Type B pancreatic cell (in vitro differentiated cells): Measurements from ENCODE around the gene KRT35. TPM values are rescaled to one million over a fixed set of nuclear protein-coding genes. Genes with fewer than 3 reads are reported as not detected.

Experiments used
- DNase-seq: peaks from one replicate; pipeline ENCODE4 v3.0.0; 2021; ENCODE audit warnings: mixed read lengths; ENCODE audit not compliant: unreplicated experiment; ENCODE audit errors: extremely low spot score
- H3K27ac Mint-ChIP-seq: 2 replicates; pipeline ENCODE4 v1.8.0; 2021; ENCODE audit warnings: mild to moderate bottlenecking, mixed read lengths
- H3K27me3 Mint-ChIP-seq: 2 replicates; pipeline ENCODE4 v1.8.0; 2021; ENCODE audit warnings: mixed read lengths
- H3K36me3 Mint-ChIP-seq: 2 replicates; pipeline ENCODE4 v1.8.0; 2021; ENCODE audit warnings: mixed read lengths
- H3K4me1 Mint-ChIP-seq: one replicate; pipeline ENCODE4 v1.8.0; 2021; ENCODE audit warnings: mixed read lengths; ENCODE audit not compliant: unreplicated experiment
- H3K4me3 Mint-ChIP-seq: 2 replicates; pipeline ENCODE4 v1.8.0; 2021; ENCODE audit warnings: mild to moderate bottlenecking, mixed read lengths
- H3K9me3 Mint-ChIP-seq: 2 replicates; pipeline ENCODE4 v1.8.0; 2021; ENCODE audit warnings: mixed read lengths
- CTCF ChIP-seq: fragments of 200-600 bp; sonication (generic); conservative IDR thresholded peaks from 2 replicates; pipeline ENCODE4 v1.5.0; 2021; ENCODE audit warnings: antibody characterized with exemption, mild to moderate bottlenecking
- total RNA-seq: library from RNA; stranded (reverse); gene quantifications from 2 replicates; pipeline ENCODE4 v1.2.1, GENCODE V29; 2021; ENCODE audit warnings: low replicate concordance

Gene KRT35
- total RNA-seq, 1 donor from 2014 or later: not detected

GRCh38 chr17:41516147-41516829, 35.3 kb upstream of the KRT35 start:
- peak overlapping the region; percentile 39 for H3K27ac Mint-ChIP-seq
- H3K9me3 Mint-ChIP-seq: no peaks in the 10 kb centered on the region
- peaks cover 21% of the 10 kb centered on the region for H3K4me1 Mint-ChIP-seq
- H3K36me3 Mint-ChIP-seq: no peaks in the 10 kb centered on the region
- H3K27me3 Mint-ChIP-seq: no peaks in the 10 kb centered on the region
- DNase-seq: no peak
- H3K4me3 Mint-ChIP-seq: peak overlapping the region; percentile 76
- no peak for TF ChIP-seq CTCF

GRCh38 chr17:41513168-41513547, 32.2 kb upstream of the KRT35 start:
- no peak for DNase-seq
- no peaks in the 10 kb centered on the region for H3K36me3 Mint-ChIP-seq
- no peaks in the 10 kb centered on the region for H3K9me3 Mint-ChIP-seq
- peaks cover 14% of the 10 kb centered on the region for H3K4me1 Mint-ChIP-seq
- TF ChIP-seq CTCF: no peak
- peak overlapping the region; percentile 87 for H3K27ac Mint-ChIP-seq
- H3K4me3 Mint-ChIP-seq: peak overlapping the region; percentile 35
- H3K27me3 Mint-ChIP-seq: no peaks in the 10 kb centered on the region

- TF ChIP-seq CTCF: no peak
- Mint-ChIP-seq H3K27ac (peak overlapping the region; percentile 87), H3K4me3 (peak overlapping the region; percentile 44), H3K4me1 (peaks cover 15% of the 10 kb centered on the region), H3K36me3 (no peaks in the 10 kb centered on the region), H3K9me3 (no peaks in the 10 kb centered on the region), H3K27me3 (no peaks in the 10 kb centered on the region)
- no peak for DNase-seq
These were observed 31.7 kb upstream of the KRT35 start for GRCh38 chr17:41512546-41513167.

- Mint-ChIP-seq H3K9me3 (no peaks in the 10 kb centered on the region), H3K27me3 (no peaks in the 10 kb centered on the region), H3K4me3 (no peak overlapping the region), H3K36me3 (no peaks in the 10 kb centered on the region), H3K4me1 (peaks cover 19% of the 10 kb centered on the region), H3K27ac (peak overlapping the region; percentile 87)
- DNase-seq: no peak
- no peak for TF ChIP-seq CTCF
These were observed 30.8 kb upstream of the KRT35 start for GRCh38 chr17:41511716-41512115.

- no peak for DNase-seq
- H3K36me3 Mint-ChIP-seq: no peaks in the 10 kb centered on the region
- H3K27ac Mint-ChIP-seq: peak overlapping the region; percentile 87
- no peaks in the 10 kb centered on the region for H3K27me3 Mint-ChIP-seq
- H3K4me3 Mint-ChIP-seq: peak overlapping the region; percentile 52
- no peak for TF ChIP-seq CTCF
- peaks cover 24% of the 10 kb centered on the region for H3K4me1 Mint-ChIP-seq
- H3K9me3 Mint-ChIP-seq: no peaks in the 10 kb centered on the region
These were observed 30.2 kb upstream of the KRT35 start for GRCh38 chr17:41511116-41511515.
